DOHH2 (cell line): ENCODE results near the gene GRB7.

Experiments
- EZH2phosphoT487 ChIP-seq: fragments of 200-600 bp; sonication (generic); IDR thresholded peaks from 2 replicates; pipeline ENCODE4 v1.6.1; 2017; ENCODE audit warnings: borderline replicate concordance, mild to moderate bottlenecking, antibody characterized with exemption, low read length, moderate library complexity, mixed read lengths
- TF ChIP-seq, protein P1 (sequence below): fragments of 200-600 bp; sonication (generic); IDR thresholded peaks from one replicate; pipeline ENCODE4 v1.5.1; 2014; ENCODE audit warnings: antibody characterized with exemption, mild to moderate bottlenecking, low read depth, low read length; ENCODE audit not compliant: poor library complexity, severe bottlenecking

DNA sequence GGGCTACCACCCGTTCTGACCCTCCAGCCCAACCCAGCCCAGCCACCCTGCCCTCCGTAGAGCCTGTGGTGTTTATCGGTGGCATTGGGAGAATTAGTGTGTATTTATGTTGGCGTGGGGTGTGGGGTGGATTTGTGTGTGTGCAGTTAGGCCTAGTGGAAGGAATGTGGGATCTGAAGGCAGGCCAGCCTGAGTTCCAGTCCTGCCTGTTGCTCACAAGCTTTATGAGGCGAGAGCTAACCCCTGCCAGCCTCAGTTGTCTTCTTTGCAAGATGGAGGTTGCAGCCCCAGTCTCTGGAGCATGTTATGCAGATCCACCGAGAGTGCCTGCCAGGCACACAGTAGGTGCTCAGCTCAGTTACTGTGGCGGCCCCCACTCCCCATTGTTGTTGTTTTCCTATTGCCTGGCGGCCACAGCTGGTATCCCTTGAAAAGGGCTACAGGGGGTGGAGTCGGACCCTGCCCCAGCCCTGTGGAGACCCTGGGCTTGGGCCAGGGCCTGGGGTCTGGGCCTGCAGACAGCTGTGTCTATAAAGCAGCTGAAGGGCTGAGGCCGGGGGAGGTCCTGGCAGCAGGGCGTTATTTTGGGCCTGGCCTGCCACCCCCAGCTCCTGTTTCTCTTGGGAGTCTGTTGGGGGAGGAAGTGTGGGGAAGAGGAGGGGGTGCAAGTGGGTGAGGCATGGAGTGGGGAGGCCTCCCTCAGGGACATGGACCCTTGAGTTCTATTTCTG, 32.8 kb upstream of the GRB7 start:
- TF ChIP-seq, protein P1, sequence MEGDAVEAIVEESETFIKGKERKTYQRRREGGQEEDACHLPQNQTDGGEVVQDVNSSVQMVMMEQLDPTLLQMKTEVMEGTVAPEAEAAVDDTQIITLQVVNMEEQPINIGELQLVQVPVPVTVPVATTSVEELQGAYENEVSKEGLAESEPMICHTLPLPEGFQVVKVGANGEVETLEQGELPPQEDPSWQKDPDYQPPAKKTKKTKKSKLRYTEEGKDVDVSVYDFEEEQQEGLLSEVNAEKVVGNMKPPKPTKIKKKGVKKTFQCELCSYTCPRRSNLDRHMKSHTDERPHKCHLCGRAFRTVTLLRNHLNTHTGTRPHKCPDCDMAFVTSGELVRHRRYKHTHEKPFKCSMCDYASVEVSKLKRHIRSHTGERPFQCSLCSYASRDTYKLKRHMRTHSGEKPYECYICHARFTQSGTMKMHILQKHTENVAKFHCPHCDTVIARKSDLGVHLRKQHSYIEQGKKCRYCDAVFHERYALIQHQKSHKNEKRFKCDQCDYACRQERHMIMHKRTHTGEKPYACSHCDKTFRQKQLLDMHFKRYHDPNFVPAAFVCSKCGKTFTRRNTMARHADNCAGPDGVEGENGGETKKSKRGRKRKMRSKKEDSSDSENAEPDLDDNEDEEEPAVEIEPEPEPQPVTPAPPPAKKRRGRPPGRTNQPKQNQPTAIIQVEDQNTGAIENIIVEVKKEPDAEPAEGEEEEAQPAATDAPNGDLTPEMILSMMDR: no peak
- no peak for TF ChIP-seq EZH2phosphoT487
